ENCODE data around the gene C1QL2.

C1QL2 gene

DNA sequence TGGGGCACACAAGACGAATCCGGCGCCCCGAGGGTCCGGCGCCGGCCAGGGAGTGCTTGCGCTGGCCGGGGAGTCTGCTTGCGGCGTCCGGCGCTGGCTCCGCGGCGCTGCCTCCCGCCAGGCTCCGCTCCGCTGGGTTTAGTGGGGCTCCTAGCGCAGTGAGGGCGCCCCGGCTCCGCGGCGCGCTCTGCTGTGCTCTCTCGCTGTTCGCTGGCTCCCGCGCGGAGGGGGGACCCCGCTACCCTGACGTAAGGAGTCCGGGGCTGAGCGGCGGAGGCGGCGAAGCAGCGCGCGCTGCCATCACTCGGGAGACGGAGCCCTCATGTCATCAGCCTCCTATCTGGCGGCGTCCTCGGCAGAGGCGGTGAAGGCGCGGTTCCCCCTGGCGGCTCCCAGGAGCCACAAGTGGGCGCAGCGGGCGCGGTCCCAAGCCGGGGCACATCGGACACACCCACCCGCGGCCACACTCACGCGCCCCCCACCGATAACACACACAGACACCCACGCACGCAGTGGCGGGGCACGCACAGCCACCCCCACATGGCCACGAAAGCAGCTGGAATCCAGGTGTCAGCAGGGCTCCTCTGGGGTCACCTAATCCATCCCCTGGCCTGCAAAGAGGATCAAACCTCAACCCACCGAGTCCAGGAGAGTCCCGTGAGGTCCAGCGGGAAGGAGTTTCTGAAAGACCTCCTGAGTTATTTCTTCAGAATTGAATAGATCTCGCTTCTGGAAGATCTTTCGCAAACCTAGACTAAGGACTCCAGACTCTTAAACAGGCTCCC lies at the start of gene C1QL2:
Gene C1QL2 (minus strand): TSS at position 189 of the 785 bp plus-strand sequence. CDS start 482 bp downstream, outside the sequence.
- no peak for DNase-seq (ENCODE audit: low read depth)
- H3K4me3 ChIP-seq (ENCODE audit: low read length), result no peak within 1 kb of the TSS
- TF ChIP-seq, protein P1, sequence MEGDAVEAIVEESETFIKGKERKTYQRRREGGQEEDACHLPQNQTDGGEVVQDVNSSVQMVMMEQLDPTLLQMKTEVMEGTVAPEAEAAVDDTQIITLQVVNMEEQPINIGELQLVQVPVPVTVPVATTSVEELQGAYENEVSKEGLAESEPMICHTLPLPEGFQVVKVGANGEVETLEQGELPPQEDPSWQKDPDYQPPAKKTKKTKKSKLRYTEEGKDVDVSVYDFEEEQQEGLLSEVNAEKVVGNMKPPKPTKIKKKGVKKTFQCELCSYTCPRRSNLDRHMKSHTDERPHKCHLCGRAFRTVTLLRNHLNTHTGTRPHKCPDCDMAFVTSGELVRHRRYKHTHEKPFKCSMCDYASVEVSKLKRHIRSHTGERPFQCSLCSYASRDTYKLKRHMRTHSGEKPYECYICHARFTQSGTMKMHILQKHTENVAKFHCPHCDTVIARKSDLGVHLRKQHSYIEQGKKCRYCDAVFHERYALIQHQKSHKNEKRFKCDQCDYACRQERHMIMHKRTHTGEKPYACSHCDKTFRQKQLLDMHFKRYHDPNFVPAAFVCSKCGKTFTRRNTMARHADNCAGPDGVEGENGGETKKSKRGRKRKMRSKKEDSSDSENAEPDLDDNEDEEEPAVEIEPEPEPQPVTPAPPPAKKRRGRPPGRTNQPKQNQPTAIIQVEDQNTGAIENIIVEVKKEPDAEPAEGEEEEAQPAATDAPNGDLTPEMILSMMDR (IDR thresholded peaks at IDR 0.05; ENCODE audit: insufficient read depth, low read depth, low read length, missing control alignments), result no peak

DNA sequence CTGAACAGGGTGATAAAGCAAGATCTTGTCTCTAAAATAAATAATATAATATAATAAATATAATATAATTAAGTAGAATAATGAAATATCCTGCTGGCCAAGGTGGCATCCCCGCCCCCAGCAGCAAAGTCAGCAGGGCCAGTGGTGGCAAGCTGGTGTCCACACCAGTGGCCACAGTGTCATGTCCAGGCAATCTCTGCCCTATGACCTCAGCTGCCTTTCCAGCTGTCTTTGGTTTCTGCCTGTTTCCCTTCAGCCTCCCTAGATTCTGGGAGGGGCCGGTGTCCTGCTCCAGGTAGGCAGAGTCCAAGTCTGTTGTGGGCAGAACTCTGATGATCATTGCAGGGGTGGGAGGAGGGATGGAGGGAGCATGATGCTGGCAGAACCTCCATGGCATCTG lies 48.9 kb upstream of the C1QL2 start:
- no peak for DNase-seq (ENCODE audit: low read depth)
- H3K4me3 ChIP-seq (ENCODE audit: low read length), result no peak overlapping the region
- TF ChIP-seq, protein P1 (IDR thresholded peaks at IDR 0.05; ENCODE audit: insufficient read depth, low read depth, low read length, missing control alignments), result no peak

DNA sequence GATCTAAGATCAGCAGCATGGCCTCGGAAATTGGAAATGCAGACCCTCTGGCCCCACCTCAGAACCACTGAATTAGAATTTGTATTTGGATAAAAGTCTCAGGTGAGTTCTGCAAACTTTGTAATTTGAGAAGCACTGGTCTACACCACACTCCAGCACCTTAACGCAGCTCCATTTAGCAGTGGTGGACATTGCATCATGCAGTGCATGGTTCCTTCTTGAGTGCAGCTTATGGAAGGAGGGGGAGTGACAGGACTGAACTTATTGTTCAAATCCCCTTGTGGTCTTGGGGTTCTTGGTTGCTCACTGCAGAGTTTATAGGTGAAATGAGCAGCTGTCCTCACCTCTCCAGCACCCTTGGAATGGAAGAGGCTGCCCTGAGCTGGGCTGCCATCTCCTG lies 47.6 kb upstream of the C1QL2 start:
- no peak for DNase-seq (ENCODE audit: low read depth)
- TF ChIP-seq, protein P1 (IDR thresholded peaks at IDR 0.05; ENCODE audit: insufficient read depth, low read depth, low read length, missing control alignments), result no peak
- no peak overlapping the region for H3K4me3 ChIP-seq (ENCODE audit: low read length)

DNA sequence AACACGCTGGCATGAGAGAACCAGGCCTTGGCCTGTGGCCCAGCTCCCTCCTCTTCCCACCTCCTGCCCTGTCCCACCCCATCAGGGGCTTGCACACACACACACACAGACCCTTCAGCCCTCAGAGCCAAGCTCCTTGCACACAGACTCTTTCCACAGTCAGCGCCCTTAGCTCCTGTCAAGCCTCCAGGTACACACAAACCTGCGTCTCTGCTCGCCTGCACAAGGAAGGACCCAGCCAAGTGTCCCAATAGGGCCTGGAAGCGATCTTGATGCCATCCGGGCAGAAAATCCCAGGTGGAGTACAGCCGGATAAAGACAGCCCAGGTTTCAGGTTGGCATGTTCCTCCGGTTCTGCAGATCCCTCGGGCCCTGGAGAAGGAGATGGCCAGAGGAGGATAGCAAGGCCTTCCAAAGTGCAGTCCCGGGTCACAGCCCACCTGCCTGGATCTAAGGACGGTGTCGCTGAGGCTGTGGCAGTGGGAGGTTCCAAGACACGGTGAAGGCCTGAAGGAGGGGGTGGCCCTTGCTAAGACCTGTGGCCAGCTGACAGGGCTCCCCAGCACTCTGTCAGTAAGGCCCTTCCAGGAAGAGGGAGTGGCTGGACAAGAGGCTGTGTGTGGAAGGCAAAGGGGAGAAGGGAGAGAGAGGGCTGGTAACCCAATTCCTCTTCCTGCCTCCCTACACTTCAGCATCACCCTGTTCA lies 46.6 kb upstream of the C1QL2 start:
- TF ChIP-seq, protein P1 (IDR thresholded peaks at IDR 0.05; ENCODE audit: insufficient read depth, low read depth, low read length, missing control alignments), result no peak
- H3K4me3 ChIP-seq (ENCODE audit: low read length), result no peak overlapping the region
- no peak for DNase-seq (ENCODE audit: low read depth)

DNA sequence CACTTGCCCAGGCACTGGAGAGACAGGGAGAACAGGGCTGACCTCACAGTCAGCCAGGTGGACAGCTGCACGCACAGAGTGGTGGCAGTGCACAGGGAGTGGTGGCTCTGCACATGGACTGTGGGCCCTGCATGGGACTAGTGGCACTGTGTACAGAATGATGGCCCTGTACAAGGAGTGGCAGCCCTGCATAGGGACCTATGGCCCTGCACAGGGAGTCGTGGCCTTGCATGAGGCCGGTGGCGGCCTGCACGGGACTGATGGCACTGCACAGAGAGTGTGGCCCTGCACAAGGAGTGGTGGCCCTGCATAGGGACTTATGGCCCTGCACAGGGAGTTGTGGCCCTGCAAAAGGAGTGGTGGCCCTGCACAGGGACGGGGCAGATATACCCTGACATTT lies 46.0 kb upstream of the C1QL2 start:
- DNase-seq (ENCODE audit: low read depth), result no peak
- TF ChIP-seq, protein P1 (IDR thresholded peaks at IDR 0.05; ENCODE audit: insufficient read depth, low read depth, low read length, missing control alignments), result no peak
- no peak overlapping the region for H3K4me3 ChIP-seq (ENCODE audit: low read length)

DNA sequence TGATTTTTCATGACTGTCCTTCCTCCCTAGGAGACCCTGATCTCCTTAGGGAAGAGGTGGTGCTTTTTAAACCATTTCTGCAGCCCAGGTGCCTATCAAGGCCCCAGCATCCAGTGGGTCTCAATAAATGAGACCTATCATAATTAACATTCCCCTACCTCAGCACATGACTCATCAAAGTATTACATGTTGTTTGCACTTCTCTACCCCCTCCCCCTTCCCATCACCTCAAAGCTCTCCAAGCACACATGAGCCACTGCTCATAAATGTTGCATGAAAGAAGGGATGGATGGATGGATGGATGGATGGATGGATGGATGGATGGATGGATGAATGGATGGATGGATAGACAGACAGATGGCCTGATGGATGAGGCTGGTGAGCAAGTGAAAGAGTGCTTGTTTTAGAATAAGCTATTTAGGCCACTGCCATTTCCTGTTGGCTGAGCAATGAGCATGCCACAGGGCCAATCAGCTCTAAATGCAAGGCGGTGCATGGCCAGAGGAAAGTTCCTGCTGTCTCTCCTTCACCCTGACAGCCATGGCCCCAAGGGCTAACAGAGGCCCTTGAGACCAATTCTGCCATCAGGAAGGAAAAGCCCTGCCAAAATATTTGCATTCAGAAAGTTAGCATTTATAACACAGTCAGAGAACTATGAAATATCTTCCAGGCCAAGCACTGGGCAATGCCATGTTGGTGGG lies 44.2 kb upstream of the C1QL2 start:
- DNase-seq (ENCODE audit: low read depth), result peak; percentile 33
- TF ChIP-seq, protein P1 (IDR thresholded peaks at IDR 0.05; ENCODE audit: insufficient read depth, low read depth, low read length, missing control alignments), result no peak
- no peak overlapping the region for H3K4me3 ChIP-seq (ENCODE audit: low read length)
